Measurements from ENCODE around the gene TMEM179.

Gene TMEM179

DNA sequence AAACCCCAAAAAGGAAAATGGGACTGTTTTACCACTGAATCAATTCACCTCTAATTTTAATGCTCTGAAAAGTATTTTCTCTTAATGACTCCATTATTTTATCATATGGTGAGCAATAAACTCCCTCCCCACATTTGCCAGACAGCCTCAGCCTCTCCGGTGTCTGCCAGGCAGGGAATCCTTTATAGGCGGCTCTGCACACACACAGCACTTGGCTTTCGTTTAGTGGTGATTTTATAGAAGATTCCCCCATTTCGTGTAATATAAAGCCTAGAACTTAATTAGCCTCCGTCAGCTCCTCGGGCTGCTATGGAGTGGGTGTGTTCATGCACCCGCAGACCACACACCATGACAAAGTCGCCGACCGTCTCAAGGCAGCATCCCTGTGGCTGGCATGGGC is 35.1 kb downstream of the TMEM179 start:
- DNase-seq (ENCODE audit: low read depth in 2 of 2), result no peak

DNA sequence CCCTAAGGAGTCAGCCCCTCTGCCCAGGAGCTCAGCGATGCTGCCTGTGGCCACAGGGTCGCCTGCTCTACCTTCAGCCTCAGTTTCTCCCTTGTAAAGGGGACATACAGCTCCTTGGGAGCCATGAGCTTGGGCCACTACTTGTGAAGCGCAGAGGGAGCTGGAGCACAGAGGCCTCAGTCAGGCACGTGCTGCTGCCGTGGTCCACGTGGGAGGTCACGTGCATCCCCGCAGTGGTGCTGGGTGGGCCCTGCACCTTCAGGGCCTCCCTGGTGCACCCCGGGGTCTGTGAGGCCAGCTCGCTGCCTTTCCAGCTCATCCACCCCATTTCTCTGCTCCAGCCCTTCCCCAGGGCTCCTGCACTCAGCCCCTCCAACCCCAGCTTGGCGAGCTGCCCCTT is 36.0 kb downstream of the TMEM179 start:
- DNase-seq (ENCODE audit: low read depth in 2 of 2), result no peak

DNA sequence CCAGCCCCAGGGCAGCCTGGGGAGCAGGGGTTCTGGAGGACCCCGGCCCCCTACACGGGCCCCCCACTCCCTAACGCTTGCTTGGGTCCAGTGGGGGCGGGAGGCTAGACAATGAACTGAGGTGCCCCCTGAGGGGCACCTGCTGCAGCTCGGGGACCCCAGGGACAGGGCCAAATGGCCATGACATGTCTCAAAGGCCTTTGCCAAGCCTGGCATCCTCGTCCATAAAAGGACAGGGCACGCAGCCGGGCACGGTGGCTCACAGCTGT is 36.7 kb downstream of the TMEM179 start:
- DNase-seq (ENCODE audit: low read depth in 2 of 2), result no peak

DNA sequence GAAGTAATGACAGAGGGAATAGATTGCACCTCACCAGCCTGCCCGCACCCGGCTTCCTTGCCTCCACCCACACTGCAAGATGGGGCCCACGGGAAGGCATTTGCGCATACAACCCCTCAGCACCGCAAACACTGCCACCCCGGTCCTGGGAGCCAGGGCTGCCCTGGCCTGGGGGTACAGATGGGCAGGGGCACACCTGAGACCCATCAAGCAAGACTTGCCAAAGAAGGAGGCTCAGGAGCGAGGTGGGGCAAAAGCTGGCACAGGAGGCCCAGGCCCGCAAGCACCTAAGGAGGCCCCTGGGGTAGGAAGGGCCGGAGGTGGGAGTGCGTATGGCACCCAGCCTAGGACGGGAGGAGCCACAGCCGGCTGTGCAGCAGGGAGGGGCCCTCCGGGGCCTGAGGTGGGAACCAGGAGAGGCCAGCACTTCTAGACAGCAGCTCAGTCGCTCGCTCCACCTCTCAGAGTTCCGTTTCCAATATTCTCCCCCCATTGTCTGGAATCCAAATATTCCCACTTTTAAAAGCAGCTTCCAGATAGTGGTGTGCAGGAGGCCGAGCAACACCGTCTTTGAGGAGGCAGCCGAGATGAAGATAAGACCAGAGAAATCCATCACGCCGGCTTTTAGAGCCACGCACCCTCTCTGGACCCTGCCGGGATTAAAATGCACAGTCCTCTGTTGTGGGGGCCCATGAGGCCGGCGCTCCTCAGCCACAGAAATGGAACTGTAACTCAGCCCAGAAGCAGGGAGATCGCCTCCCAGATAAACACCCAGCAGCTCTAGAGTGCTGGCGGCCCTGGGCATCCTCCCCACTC is 37.2 kb downstream of the TMEM179 start:
- no peak for DNase-seq (ENCODE audit: low read depth in 2 of 2)

DNA sequence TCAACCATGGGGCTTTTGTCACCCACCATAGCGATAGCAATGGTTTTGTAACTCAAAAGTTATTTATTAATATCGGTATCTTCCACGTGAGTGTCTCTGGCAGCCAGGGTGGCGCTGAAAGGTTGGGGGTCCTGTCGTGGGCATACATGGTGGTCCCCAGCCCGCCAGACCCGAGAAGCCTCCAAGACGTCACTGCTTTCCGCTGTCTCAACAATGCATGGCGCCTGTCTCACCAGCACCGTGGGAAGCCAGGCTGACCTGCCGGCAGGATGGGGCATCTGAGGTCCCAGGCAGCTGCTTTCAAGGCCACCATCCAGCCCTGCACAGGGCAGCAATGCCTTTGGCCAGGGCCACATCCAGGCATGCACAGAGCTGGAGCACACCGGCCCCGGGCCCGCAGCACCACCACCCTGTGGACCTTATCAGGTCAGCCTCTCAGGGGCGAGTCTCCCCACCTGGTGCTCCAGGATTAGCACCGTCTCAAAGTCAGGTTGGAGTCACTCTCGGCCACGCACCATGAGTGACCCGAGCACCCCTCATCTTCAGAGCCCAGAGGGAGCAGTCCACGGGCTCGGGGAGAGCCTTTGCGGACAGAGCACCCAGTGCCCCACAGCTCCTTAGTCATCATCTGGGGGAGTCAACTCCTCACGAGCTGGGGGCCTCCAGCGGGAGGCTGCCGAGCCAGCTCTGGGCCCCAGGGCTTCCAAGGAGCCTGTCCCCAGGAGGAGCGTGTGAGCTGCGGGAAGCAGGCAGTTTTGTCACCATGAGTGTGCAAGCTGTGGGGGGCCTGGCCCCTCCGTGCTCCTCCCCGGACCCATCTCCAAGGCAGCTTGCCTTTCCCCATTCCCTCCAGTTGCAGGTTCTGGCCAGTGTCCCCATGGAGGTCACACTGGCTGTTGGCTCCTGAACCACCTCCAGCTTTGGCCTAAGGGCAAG is 39.6 kb downstream of the TMEM179 start:
- no peak for DNase-seq (ENCODE audit: low read depth in 2 of 2)

DNA sequence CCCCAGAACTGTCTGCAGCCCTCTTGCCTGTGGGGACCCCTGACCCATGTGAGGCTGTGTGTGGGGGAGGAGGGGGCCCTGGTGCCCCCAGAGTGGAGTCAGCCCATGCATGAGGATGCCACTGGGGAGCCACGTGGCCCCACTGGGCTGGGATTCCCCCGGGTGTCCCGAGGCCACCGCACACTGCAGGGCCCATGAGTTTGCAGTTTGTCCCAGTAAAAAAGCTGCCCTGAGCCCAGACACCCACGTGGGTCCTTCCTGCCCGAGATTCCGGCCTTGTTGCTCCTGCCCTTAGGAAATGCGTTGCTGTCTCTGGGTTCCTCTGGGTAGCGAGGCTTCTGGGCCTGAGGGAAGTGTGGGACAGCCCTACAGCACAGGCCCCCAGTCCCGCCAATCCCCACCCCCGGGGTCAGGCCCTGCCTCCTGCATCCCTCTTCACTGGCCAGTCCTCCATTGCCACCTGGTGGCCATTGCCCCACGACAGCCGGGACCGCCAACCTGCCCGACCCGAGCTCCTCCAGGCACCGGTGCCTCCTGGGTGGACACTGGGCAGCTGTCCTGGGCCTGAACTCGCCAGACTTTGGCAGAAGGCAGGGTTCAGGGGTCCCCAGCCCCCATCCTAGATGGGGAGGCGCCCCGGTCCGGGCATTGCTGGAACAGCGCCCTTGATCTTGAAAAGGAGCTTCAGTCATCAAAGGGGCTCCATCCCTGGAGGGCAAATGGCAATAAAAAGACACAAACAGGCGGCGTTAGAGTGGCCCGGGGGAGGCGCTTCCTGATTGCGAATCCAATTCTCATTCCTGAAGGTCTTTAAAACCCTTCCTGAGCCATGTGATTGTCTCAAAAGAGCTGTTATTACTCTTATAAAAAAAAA is 40.6 kb downstream of the TMEM179 start:
- DNase-seq (ENCODE audit: low read depth in 2 of 2), result peak; percentile 61 to 66

DNA sequence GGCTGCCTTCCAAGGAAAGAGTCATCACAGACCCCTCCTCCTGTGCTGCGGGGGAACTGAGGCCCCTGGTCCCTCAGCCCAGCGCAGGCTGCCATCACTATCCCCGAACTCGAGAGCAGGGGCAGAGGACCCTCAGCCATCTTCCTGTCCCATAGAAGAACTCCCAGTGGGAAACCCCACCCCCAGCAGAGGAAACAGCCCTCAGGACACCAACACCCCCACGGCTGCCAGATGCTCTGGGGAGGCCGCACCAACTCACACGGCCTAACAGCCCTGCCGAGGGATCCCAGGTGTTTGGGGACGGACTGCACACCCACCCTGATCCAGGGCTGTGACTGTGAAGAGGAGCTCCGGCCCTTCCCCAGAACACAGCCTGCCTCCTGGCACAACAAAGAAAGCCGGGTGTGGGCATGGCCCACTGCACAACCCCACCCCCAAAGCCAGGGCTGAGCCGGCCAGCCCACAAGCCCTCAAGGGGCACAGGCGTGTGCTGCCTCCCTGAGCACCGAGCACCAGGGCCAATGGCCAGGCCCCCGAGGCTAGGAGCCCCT is 41.3 kb downstream of the TMEM179 start:
- no peak for DNase-seq (ENCODE audit: low read depth in 2 of 2)

DNA sequence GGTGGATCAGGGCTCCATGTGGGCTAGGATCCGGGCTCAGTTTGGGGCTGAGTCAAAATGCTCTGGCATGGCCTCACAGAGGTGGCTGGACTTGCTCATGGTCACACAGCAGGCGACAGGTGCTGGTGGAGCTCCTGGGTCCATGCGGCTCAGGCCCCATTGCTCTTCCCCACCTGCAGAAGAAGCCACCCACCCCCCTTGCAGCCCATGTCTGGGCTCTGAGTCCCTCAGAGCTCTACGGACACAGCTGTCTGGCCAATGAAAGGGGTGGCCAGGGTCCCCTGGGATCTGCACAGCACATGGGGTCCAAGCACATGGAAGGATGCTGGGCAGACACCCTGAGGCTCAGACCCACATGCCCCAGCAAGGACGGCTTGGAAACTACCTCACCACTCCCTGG is 42.0 kb downstream of the TMEM179 start:
- no peak for DNase-seq (ENCODE audit: low read depth in 2 of 2)

DNA sequence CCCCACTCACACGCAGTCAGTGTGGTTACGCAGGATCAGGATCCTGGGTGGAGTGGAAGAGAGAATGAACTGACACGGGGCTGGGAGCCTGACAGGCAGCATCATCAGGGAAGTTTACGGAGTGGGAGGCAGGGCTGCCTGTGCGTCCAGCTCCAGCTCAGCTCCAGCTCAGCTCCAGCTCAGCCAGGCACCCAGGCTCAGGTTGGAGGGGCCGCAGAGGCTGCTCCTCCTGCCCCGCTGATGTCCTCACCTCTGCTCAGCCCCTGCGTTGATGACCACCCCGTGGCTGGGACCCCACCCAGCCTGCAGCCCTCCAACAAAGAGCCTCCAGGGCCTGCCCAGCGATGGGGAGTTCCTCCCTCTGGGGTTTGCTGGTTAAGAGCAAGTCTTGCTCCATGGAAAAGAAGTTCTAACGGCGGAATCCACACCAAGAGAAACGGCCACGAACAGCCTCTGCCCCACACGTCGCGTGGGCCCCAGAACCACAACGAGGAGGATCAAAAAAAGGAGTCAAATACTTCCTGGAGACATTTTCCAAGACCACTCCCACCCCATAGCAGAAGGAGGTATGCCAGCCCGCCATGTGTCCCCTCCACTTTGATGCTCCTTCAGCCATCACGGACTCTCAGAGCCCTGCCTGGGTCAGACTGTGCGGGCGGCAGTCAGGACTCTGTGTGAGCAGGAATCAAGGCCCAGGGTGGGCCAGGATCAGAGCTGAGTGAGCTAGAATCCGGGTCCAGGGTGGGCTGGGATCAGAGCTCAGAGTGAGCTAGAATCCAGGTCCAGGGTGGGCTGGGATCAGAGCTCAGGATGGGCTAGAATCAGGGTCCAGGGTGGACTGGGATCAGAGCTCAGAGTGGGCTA is 42.7 kb downstream of the TMEM179 start:
- DNase-seq (ENCODE audit: low read depth in 2 of 2), result no peak

DNA sequence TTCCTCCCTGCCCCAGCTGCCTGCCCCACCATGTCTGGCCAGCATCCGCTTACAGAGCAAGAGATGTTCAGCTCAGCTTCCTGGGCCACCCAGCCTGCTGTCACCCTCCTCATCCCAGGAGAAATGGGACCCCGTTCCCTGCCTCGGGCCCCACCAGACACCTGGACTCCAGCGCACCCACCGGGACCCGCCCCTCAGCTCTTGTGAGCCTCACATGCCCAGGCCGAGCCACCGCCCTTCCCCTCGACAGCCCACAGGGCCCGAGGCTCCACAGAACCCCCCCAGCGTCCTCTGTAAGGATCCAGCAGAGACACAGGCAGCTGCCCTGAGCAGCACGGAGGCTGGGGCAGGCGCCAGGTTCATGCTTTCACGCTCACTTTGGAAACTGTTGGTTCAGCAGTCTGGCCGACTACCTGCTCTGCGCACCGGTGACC is 43.4 kb downstream of the TMEM179 start:
- no peak for DNase-seq (ENCODE audit: low read depth in 2 of 2)

DNA sequence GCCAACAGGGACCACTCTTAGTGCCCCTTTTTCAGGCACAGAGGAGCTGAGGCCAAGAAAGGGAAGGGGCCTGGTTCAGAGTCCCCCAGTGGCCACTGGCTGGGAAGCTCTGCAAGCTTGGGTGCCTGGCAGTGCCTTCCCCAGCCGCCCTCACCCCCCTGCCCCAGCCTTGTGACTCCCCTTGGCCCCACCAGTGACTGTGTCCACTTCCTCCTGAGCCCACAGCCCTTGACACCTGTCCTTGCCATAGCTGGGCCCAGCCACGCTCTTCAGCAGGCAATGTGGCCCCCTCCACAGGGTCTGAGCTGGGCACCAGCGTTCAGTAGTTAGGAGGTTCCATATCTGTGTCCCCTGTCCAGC is 44.0 kb downstream of the TMEM179 start:
- DNase-seq (ENCODE audit: low read depth in 2 of 2), result no peak

DNA sequence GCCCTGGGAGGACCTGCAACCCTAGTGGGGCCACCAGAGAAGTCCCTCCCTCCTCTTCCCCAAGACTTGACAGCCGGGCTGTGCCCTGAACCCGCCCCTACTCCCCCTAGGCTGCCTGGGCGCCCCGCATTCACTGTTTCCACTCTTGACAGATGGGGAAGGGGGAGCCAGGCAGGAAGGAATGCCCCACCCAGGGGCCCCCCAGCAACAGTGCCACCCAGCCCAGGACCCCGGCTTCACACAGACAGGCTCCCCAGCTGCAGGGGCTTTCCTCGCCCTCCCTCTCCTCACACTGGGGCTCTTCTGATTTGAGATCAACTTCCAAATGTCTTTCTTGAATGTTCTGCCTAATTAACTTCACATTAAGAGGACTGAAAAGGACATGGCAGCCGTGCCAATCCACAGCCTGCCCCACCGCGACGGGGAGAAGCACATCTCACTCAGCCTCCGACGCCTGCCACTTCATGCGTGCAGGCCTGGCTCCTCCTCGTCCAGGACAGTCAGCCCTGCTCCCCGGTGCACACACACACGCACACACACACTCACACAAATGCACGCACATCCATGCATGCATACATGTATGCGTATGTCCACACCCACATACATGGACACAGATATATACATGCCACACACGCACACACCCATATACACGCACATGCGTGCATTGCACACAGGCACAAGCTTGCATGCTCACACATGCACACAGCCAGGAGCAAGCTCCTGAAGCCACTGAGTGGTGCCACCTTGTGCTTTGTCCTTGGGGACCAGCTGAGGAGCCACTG is 44.6 kb downstream of the TMEM179 start:
- DNase-seq (ENCODE audit: low read depth in 2 of 2), result no peak

DNA sequence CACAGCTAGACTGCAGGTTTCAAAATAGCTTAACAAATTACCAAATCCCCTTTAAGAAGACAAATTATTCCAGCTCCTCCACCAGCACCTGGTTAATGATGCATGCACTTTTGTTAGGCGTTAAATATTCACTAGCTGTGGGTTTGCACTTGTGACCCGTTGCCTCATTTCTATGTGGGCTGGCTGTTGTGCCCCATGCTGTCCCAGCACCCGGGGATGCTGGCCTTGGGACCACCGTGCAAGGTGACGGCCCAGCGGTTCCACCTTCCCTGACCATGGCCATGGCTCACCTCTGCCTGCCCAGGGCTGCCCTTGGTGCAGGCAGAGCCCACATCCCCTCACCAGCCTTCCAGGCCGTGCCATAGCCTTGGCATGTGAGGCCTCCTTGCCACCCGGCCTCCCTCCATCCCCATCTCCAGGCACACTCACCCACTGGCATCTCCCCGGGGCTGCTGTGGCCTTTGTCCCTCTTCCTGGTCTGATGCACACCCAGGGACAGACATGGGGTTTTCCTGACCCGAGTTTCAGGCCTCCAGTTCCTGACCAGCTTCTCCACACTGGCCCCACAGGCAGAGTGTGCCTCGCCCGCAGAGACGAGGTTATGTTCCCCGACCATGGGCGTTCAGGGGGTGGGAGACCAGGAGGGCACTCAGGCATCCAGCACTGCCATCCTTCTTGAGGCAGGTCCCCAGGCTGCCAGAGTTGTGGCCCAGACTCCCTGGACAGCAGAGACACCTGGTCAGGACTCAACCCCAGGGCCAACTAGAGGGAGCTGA is 45.4 kb downstream of the TMEM179 start:
- no peak for DNase-seq (ENCODE audit: low read depth in 2 of 2)

DNA sequence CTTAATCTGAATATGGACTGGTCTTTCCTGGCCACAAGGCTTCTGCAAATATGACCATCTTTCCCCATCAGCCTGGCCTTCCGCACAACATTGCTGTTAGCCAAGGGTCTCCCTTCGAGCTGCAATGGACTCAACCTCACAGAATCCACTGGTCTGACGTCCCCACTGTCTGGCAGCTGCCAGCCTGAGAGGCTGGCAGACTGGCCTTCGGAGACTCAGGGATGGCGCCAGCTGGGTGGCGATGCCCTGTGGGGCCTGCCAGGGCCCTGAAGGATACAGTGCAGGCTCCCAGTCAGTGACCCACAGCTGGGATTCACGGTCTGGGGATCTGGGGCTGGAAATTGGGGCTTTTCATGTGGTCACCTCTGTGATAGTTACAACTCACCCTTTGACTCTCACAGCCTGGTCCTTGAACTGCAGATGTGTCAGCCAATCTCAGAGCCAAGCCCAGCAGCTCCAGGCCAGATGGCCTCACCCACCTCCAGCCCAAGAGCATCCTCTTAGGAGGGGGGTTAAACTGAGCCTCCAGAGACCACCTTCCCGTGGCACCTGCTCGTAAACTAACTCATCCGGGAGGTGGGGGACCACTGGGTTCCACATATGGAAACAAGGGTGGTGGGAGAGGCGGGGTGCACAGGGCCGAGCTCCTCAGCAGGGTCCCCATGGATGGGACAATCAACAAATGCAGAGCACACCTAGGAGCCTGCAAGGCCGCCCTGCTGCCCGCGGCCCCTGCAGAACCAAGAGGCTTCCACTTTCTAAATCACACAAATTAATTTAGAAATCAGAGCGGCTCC is 46.1 kb downstream of the TMEM179 start:
- no peak for DNase-seq (ENCODE audit: low read depth in 2 of 2)

DNA sequence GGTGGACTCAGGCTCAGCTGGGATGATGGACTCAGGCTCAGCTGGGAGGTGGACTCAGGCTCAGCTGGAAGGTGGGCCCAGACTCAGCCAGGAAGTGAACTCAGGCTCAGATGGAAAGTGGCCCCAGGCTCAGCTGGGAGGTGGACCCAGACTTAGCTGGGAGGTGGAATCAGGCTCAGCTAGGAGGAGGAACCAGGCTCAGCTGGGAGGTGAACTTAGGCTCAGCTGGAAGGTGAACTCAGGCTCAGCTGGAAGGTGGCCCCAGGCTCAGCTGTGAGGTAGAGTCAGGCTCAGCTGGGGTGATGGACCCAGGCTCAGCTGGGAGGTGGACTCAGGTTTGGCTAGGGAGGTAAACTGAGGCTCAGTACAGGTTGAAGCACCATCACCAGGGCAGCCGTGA is 46.8 kb downstream of the TMEM179 start:
- DNase-seq (ENCODE audit: low read depth in 2 of 2), result no peak

DNA sequence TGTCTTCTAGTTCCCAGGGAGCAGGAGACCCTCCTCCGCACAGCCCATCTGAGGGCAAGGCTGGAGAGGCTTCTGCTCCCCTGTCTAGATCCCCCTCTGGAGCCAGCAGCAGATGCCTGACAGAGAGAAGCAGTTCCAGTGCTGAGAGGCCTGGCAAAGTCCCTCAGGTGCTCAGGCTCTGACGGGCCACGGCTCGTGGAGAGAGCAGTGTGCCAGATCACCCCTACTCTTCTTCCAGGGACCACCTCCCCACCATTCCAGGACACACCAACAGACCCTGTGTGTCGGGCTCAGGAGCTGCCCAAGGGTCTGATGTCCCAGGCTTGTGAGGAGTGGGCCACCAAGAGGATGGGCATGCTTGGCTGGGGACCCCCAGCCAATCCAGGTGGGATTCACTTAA is 47.5 kb downstream of the TMEM179 start:
- no peak for DNase-seq (ENCODE audit: low read depth in 2 of 2)

DNA sequence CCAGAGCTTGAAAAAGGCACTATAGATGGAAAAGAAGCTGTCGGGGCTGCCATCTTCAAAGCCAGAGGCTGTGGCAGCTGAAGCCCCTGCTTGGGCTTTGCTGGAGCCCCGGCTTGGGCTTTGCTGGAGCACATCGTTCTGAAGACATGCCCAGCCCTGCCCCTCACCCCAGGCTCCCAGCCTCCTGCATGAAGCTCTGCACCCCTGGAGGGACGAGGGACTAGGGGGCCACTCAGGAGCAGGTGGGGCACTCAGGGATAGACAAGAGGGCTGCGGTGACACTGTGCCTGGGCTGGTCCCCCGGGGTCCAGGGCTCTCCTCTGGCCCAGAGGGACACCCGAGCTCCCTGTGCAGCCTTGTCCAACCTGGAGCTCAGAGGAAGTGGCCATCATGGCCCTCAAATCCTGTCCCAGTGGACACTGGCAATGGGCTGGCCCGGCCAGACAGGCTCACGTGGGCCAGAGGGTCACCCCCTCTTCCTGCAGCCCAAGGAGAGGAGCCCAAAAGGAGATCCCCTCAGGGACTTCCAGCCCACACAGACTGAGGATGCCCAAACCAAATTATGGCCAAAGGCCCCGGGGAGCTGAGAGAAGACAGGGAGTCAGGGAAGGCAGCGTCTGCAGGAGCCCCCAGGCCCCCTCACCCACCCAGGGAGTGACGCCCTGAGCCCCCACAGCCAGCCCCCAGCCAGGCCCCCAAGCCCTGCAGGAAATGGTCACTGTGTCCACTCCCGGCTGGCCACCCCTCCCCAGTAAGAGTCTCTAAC is 48.1 kb downstream of the TMEM179 start:
- no peak for DNase-seq (ENCODE audit: low read depth in 2 of 2)

Data from stimulated activated CD4-positive, alpha-beta T cell treated with anti-CD3 and anti-CD28 coated beads, Interleukin-4, amount 100 ng/mL, for 48 hours (primary cell).